T follicular helper cell (primary cell): ENCODE measurements around the gene CDK7.

Experiments
- DNase-seq: peaks from one replicate; pipeline ENCODE4 v3.0.0-alpha.2; 2020; ENCODE audit warnings: low read depth

The CDK7 gene

GRCh38 chr5:69293882-69294281 is 59.2 kb downstream of the CDK7 start:
- DNase-seq, result no peak

- no peak for DNase-seq
Measured at GRCh38 chr5:69295088-69295754, 60.5 kb downstream of the CDK7 start.

- no peak for DNase-seq
Measured at GRCh38 chr5:69299625-69300024, 64.9 kb downstream of the CDK7 start.

- no peak for DNase-seq
Measured at GRCh38 chr5:69300537-69301203, 66.0 kb downstream of the CDK7 start.

- DNase-seq, result no peak
Measured at GRCh38 chr5:69305512-69305911, 70.8 kb downstream of the CDK7 start.

- no peak for DNase-seq
Measured at GRCh38 chr5:69308046-69308553, 73.4 kb downstream of the CDK7 start.

GRCh38 chr5:69309380-69309779 is 74.7 kb downstream of the CDK7 start:
- DNase-seq, result no peak

- DNase-seq, result no peak
Measured at GRCh38 chr5:69312459-69313160, 77.9 kb downstream of the CDK7 start.

- no peak for DNase-seq
Measured at GRCh38 chr5:69313428-69313827, 78.7 kb downstream of the CDK7 start.

GRCh38 chr5:69315972-69316371 is 81.3 kb downstream of the CDK7 start:
- DNase-seq, result no peak

- DNase-seq, result no peak
Measured at GRCh38 chr5:69317391-69317790, 82.7 kb downstream of the CDK7 start.

GRCh38 chr5:69326365-69326764 is 91.7 kb downstream of the CDK7 start:
- DNase-seq, result no peak
